Fibroblast of skin of right quadriceps (primary cell): ENCODE measurements around the gene PAAF1.
A peak's percentile ranks its signal among the peaks of the same experiment; 100 is the strongest.
"Not testable (repeated sequence)": the region's sequence is repeated elsewhere in the genome, so short reads cannot be mapped to it uniquely, and the experiment has no call there.

Experiments used
- DNase-seq: peaks from one replicate; pipeline ENCODE4 v3.0.0-alpha.2; 2013

The PAAF1 gene

GRCh38 chr11:73888244-73888643 lies 11.4 kb downstream of the PAAF1 start:
- no peak for DNase-seq

- no peak for DNase-seq
Observed at GRCh38 chr11:73889019-73889418, 12.2 kb downstream of the PAAF1 start.

GRCh38 chr11:73889536-73889935 lies 12.7 kb downstream of the PAAF1 start:
- DNase-seq = no peak

GRCh38 chr11:73893041-73893440 lies 16.2 kb downstream of the PAAF1 start:
- DNase-seq = no peak

DNA sequence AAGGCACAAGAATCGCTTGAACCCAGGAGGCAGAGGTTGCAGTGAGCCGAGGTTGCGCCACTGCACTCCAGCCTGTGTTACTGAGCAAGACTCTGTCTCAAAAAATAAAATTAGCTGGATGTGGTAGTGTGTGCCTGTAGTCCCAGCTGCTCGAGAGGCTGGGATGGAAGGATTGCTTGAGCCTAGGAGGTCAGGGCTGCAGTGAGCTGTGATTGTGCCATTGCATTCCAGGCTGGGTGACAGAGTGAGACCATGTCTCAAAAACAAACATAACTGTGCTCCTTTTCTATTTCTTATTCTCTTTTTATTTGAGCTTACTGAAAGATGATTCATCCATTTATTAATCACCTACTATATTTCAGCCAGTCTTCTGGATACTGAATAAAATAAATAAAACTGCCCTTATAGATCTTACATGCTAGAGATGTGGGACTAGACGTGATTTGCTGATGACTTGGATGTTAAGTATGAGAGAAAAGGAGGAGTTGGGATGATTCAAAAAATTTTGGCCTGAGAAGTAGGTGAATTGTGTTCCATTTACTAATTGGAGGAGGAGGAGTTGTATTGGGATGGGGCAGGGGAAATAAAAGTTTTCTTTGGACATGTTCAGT lies 18.0 kb downstream of the PAAF1 start:
- peak; percentile 51 for DNase-seq

- DNase-seq = no peak
Observed at GRCh38 chr11:73902303-73902702, 25.5 kb downstream of the PAAF1 start.

DNA sequence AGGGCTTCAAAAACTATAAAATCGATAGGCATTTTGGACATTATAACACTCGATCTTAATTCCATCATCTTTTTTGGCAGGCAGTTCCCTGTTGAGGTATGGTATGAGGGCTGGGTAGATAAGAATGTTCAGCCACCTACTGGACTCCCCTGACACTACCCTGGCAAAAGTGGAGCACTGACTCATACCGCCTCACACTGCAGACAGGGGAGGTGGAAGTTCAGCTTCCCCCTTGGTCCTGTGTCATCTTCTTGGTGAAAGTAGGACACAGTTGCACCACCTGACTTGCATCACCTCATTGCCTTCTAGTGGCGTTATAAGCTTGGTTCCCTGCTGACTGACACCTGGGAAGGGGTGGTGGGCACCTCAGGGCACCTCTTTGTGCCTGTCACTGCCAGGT lies 30.4 kb downstream of the PAAF1 start:
- peak; percentile 28 for DNase-seq

- no peak for DNase-seq
Observed at GRCh38 chr11:73912026-73912425, 35.2 kb downstream of the PAAF1 start.

DNA sequence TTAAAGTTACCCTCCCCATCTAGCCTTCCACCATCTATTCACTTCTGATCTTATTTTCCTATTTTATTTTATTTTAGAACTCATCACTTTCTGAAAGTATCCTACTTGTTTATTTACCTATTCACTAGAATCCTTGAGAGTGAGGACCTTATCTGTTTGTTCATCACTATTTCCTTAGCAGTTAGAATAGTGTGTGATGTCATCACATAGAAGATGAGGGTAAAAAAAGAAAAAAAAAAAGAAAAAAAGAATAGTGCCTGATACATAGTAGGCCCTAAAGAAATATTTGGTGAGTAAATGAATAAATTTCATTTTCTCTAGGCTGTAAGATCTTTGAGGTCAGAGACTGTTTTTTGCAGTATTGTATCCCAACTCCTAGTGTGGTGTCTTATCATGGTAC lies 36.7 kb downstream of the PAAF1 start:
- DNase-seq = no peak

DNA sequence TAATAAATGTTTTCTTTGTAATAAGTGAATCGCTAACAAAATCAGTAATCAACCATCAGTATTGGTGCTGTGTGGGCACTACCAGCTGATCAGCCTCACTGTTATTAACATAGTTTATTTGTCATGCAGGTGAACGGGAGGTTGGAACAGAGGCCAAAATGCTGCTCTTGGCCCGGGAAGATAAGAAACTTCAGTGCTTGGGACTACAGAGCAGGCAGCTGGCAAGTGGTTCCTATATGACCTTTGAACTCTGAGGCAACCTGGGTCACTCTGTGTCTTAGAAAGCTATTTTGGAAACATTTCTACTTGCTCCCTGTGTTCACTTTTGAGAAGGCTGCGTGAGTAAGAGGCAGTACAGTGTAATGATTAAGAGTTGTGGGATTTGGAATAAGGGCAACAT lies 37.5 kb downstream of the PAAF1 start:
- no peak for DNase-seq

- DNase-seq = no peak
Observed at GRCh38 chr11:73916435-73916834, 39.6 kb downstream of the PAAF1 start.

DNA sequence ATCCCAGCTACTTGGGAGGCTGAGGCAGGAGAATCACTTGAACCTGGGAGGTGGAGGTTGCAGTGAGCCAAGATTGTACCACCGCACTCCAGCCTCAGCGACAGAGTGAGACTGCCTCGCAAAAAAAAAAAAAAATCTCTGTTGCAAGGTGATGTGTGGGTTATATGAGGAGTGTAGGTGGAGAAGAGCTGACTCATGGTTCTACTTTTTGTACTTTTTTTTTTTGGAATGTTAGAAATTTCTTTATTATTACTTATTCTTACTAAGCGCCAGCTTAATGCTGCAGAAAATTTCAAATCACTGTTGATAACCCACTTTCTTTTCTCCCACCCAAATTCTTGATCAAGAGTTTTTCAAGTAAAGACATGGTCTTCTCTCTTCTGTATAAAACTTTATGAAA lies 44.4 kb downstream of the PAAF1 start:
- DNase-seq = no peak

GRCh38 chr11:73929388-73929787 lies 52.6 kb downstream of the PAAF1 start:
- DNase-seq = no peak

DNA sequence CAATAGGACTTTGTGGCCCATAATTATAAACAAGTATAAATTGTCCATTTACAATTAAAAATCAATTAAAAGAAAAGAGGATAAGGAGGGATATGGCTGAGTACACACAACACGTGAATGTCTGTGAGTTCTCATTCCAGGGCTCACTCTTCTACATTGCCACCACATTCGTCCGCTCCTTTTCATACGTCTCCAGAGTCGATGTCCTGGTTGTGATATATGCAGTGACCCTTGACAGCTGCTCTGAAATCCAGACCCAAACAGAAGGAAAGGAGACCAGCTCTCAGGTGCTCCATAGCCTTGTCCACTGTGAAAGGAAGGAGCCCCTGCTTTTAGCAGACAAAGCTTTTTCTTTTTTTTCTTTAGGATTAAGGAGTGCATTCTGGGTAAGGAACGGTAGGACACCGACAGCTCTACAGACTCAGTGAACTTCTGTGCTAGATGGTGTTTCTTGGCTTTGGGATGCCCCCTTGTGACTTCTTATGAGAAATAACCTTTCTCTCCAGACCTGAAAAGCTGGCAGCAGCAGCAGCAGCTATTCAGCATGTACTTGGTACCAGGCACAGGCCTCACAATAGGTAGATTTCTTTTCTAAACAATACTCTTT lies 54.3 kb downstream of the PAAF1 start:
- DNase-seq = peak; percentile 64

GRCh38 chr11:73931951-73932350 lies 55.2 kb downstream of the PAAF1 start:
- DNase-seq = no peak

DNA sequence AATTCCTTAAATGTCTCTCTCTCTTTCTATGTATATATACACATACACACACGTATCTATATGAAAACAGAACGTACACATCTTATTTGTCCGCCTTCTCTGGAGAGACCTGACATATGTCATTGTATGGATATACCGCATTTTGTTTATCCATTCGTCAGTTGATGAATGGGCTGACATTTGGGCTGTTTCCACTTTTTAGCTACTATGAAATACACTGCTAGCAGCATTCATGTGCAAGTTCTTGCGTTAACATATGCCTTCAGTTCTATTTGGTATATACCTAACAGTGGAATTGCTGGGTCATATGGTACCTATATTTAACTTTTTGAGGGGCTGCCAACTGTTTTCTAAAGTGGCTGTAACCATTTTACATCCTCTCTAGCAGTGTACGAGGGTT lies 56.0 kb downstream of the PAAF1 start:
- no peak for DNase-seq

GRCh38 chr11:73936047-73936446 lies 59.2 kb downstream of the PAAF1 start:
- DNase-seq = not testable (repeated sequence)

DNA sequence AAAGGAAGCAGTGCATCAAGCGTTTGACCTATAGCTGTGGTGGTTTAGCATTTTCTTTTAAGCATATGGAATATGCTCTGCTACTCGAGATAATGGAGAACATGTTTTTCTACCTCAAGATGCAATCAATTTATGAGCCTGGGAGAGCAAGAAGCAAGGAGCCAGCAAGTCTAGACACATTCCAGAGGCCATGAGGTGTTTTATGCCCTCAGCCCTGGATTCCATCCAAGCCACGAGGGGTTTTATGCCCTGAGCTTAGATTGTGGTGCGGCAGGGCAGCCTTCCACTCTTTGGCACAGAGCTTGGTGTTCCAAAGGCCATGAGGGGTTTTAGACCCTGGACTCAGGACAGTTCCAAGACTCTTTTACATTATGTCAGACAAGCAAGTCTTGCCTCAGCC lies 62.3 kb downstream of the PAAF1 start:
- peak; percentile 36 for DNase-seq

DNA sequence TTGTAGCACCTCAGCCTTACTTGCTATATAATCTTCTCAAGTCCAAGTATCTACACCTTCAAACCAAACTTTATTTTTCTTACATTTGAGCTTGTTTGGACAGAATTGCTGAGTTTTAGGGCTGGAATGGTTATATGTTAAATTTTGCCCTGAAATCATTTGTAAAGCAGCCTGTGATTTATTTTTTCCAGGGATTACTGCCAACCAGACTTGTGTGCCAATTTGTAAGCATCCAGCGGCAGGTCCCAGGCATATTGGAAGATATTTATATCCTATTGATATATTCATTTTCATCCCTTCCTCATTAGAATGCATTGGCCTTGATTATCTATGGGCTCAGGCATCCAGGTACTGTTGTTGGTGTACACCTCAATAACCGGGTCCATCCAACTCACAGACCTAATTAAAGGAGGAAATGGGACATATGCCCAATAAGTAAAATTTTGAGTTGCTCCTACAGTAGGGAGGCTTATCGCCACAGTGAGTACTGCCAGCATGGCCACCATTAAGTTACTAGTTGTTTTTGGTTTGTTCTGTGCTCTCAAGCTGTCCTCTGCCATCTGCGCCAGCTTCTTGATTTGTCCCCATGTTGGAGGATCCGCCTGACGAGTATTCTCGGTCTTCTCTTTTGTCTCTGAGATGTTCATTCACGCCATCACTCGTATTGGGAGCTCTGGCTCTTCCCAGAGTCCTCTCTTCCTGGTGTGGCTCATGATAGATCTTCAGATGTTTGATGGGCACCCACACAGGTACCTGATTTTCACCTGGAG lies 64.2 kb downstream of the PAAF1 start:
- no peak for DNase-seq

DNA sequence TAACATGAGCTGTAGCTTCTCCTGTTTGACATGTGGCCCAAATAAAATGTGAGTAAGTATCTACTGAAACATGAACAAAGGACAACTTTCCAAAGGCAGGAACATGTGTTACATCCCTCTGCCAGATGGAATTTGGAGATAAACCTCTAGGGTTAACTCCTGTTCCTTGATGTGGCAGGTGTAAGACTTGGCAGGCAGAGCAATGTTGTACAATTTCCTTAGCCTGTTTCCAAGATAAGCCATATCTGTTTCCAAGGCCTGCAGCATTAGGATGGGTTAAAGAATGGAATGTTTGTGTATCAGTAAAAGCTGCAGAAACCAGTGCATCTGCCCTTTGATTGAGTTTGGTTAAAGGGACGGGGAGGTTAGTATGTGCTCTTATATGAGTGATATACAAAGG lies 65.2 kb downstream of the PAAF1 start:
- DNase-seq = no peak

DNA sequence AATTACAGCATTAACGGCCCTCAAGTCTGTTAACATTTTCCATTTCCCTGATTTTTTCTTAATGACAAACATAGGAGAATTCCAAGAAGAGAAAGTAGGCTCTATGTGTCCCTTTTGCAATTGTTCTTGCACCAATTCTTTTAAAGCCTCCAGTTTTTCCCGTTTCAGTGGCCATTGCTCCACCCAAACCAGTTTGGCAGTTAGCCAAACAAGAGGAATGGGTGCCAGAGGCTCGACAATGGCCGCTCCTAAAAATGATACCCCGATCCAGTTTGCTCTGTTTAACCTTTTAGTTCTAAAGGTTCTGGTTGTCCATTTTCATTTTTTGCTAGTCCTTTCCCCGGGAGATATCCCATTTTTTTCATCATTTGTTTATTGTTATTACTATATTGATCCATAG lies 67.3 kb downstream of the PAAF1 start:
- DNase-seq = no peak

- no peak for DNase-seq
Observed at GRCh38 chr11:73944901-73945300, 68.1 kb downstream of the PAAF1 start.

- DNase-seq = no peak
Observed at GRCh38 chr11:73945396-73945795, 68.6 kb downstream of the PAAF1 start.

GRCh38 chr11:73946798-73947458 lies 70.1 kb downstream of the PAAF1 start:
- no peak for DNase-seq
